NCI-H187 (cell line): ENCODE results near the gene TESK1.
"Not testable (repeated sequence)": the region's sequence is repeated elsewhere in the genome, so short reads cannot be mapped to it uniquely, and the experiment has no call there.

Source experiments
- DNase-seq, 2 experiments: peaks; one replicate each; lab custom pipeline; 2025; lab: John Stamatoyannopoulos, UW

The TESK1 gene

DNA sequence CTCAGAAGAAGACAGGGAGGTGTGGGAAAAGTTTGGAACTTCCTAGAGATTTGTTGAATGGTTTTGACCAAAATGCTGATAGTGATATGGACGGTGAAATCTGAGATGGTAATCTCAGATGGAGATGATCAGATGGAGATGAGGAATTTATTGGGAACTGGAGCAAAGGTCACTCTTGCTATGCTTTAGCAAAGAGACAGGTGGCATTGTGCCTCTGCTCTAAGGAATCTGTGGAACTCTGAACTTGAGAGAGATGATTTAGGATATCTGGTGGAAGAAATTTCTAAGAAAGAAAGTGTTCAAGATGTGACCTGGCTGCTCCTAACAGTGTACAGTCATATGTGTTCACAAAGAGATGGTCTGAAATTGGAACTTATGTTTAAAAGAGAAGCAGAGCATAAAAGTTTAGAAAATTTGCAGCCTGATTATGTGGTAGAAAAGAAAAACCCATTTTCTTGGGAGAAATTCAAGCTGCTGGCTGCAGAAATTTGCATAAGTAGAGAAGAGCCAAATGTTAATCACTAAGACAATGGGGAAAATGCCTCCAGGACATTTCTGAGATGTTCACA, 25.3 kb upstream of the TESK1 start:
- not testable (repeated sequence) for DNase-seq

DNA sequence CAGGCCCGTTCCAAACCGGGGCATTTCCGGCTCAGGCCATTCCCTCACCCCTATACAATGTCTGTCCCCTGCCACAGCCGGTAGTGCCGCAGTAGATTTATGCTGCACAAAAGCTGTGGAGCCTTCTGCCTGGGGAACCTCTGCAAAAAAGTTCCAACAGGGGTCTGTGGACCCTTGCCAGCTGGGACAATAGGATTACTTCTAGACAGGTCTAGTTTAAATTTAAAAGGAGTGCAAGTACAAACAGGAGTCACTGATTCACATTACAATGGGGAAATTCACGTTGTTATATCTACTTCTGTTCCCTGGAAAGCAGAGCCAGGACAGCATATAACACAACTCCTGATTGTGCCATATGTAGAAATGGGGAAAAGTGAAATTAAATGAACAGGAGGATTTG, 21.5 kb upstream of the TESK1 start:
- DNase-seq, result not testable (repeated sequence)

DNA sequence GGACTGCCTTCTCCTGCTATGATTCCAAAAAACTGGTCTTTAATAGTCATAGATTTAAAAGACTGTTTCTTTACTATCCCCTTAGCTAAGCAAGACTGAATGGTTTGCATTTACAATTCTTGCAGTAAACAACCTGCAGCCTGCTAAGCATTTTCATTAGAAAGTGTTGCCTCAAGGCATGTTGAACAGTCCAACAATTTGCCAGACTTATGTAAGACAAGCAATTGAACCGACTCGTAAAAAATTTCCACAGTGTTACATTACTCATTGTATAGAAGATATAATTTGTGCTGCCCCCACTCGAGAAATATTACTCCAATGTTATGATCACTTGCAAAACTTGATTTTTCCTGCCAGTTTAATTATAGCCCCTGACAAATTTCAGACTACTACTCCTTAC, 20.4 kb upstream of the TESK1 start:
- DNase-seq, result not testable (repeated sequence)

DNA sequence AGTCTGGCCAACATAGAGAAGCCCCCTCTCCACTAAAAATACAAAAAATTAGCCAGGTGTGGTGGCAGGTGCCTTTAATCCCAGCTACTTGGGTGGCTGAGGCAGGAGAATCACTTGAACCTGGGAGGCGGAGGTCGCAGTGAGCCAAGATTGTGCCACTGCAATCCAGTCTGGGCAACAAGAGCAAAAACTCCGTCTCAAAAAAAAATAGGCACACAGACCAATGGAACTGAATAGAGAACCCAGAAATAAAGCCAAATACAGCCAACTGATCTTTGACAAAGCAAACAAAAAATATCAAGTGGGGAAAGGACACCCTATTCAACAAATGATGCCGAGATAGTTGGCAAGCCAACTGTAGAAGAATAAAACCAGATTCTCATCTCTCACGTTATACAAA, 16.6 kb upstream of the TESK1 start:
- DNase-seq, result not testable (repeated sequence)

DNA sequence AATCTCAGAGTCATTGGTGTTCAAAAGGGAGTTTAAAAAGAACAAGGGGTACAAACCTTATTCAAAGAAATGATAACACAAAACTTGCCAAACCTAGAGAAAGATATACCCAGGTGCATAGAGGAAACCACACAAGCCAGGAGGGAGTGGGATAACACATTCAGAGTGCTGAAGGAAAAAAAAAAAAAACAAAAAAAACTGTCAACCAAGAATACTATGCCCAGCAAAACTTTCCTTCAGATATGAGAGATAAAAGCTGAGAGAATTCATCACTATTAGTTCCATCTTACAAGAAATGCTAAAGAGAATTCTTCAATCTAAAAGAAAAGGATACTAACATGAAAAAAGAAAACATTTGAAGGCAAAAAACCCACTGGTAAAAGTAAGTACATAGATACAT, 11.5 kb upstream of the TESK1 start:
- DNase-seq, result no peak

DNA sequence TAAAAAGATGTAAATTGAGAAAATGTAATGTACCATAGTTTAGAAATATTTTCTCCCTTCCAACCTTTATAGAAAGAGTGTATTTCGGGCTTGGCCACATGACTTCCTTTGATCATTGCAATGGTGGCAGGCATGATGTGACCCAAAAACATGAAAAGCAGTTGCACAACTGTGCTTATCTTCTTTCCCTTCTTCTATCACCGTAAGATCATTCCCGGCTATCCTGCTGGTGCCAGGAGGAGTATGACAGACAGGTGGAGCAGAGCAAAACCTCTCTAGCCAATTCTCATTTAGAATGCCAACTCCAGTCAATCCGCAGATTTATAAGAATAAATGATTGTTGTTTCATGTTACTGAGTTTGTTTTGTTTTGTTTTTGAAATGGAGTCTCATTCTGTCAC, 10.6 kb upstream of the TESK1 start:
- no peak for DNase-seq

DNA sequence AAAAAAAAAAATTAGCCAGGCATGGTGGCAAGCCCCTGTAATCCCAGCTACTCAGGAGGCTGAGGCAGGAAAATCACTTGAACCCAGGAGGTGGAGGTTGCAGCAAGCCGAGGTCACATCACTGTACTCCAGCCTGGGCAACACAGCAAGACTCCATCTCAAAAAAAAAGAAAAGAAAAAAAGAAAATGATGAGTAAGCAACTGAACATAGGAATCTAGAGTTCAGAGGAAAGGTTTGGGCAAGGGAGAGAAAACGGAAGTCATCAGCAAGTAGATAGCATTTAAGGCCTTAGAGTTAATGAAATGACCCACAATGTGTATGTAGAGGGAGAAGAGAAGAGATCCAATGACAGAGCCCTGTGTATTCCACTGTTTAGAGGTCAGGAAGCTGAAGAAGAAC, 8.2 kb upstream of the TESK1 start:
- not testable (repeated sequence) for DNase-seq

DNA sequence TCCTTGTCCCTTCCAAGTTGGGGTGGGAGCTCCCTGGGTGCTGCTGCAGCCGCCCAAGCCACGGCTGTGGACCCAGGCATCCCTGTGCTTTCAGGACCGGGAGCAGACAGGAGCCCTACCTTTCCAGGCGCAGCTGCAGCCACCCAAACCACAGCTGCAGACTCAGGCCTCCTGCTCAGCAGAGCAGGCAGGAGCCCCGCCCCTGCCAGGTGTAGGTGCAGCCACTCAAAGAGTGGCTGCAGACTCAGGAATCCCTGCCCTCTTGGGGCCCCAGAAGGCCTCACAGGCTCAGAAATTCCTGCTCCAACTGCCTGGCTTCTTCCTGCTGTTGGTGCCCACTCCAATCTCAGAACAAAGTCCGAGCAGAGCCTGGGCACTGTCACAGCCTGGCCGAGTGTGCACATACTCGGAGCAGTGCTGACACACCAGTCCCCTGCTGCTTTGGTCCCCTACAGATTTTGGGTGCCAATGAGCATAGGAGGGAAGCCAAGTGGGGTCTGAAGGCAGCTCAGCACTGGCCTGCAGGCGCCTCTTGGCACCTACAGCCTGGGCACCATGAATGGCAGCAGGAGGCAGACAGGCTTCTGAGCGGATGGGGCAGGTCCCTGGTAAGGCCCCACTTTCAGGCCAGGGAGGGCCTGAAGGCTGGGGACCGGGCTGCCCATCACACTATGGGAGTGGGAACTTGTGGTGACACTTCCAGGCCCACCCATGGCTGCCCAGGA, 6.0 kb upstream of the TESK1 start:
- no peak for DNase-seq

DNA sequence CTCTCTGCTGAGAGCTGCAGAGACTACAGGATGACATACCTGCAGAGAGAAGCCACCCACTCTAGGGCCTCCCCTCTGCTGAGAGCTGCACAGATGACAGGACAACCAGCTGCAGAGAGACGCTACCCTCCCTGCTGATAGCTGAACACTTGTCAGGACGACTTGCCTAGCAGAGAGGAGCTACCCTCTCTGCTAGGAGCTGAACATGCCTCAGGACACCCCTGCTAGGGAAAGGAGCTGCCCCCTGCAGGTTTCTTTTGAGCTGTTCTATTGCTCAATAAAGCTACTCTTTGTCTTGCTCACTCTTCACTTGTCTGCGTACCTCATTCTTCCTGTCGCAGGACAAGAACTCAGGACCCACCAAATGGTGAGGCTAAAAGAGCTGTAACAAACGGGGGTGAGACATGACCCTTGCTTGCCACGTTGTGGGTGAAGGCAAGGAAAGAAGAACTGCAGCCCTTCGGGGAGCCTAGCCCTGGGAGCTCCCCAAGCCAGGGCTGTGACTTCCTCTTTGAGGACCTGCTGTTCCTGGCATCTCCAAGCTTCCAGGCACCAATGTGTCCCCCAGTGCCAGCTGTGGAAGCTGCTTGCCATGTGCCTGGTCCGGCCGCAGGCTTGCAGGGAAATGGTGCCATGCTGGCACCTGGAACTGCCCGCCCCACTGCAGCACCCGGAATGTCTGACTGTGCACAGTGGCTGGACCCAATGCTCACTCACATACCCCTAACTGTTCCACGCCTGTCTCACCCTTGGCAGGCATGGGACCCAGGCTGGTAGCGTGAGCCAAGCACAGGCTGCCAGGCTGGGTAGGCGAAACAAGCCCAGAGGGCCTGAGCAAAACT, 5.1 kb upstream of the TESK1 start:
- DNase-seq, result no peak

DNA sequence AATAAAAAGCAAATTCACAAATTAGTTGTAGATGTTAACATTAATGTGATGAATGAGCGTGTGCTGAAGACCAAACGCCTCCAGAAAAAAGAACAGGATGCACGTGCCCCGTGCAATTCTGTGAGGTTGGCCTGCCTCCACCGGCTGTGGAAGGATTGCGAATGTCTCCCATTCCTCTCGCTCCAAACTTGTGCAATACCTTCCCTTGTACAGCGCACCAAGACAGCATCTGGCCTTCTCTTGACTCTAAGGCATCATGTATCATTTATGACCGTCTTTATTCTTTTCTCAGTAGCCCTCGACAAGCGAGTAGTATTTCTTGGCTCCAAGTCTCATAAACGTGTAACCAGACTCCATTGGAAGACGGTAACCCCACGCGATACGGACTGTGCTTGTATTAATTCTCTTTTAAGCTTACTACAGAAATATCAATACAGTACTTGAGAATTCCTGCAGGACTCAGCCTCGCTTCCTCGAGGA, 1.5 kb upstream of the TESK1 start:
- DNase-seq, result no peak

DNA sequence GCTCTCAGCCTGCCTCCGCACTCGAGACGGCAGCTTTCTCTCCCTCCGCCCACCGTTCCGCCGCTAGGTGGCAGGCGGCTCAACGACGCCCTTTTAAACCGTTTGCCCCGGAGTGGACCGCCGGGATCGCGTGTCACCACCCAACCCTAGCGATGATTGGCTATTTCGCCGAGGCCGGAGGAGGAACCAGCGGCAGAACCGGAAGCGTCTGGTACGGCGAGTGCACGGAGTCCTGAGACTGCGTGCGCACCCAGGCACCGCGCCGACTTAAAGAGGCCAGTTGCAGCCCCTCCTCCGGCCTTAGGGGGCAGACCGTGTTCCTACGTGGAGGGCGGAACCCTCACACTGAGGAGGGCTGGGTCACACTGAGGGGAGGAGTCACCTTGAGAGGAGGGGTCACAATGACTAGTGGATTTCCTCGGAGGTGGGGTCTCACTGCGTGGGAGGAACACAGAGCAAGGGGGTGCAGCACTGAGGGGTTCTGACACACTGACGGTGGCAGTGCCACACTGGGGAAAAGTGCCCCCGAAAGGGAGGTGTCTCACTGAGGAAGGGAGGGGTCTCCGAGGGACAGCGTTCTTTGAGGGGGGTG, 980 bp upstream of the TESK1 start:
- DNase-seq, result peak; percentile 93 to 94

DNA sequence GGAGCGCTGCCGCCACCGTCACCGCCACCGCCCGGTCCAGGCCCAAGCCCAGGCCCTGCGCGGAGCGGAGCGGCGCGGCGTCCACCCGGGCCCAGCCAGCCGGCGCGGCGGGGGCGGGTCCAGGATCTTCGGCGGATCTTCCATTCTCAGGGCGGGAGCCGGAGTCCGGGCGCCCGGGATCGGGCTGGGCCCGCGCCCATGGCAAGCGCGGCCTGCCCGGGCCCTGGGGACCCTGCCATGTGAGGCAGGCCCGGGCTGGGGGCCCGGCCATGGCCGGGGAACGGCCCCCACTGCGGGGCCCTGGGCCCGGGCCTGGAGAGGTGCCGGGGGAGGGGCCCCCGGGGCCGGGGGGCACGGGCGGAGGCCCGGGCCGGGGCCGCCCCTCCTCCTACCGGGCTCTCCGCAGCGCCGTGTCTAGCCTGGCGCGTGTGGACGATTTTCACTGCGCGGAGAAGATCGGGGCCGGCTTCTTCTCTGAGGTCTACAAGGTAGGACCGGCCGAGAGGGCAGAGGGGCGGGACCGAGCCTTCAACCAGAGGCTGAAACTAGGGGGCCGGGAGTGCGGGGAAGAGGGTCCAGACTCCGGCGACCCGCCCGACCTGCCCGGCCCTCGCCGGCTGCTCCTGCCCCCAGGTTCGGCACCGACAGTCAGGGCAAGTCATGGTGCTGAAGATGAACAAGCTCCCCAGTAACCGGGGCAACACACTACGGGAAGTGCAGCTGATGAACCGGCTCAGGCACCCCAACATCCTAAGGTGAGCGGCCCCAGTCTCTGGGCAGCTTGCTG, 482 bp downstream of the TESK1 start:
- no peak for DNase-seq

DNA sequence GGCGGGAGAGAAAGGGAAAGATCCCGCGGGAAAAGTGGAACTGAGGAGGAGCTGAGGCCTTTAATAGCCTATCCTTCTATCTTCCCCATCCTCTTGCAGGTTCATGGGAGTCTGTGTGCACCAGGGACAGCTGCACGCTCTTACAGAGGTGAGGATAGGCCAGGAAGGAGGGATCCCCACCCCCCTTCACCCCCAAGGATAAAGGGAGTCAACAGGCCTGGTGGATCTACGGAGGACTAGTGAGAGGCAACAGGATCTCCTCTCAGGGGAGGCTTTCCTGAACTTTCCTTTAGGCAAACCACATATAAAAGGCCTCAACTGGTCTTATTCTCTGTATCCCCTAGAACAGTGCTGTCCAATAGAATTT, 1.1 kb downstream of the TESK1 start:
- DNase-seq, result no peak

DNA sequence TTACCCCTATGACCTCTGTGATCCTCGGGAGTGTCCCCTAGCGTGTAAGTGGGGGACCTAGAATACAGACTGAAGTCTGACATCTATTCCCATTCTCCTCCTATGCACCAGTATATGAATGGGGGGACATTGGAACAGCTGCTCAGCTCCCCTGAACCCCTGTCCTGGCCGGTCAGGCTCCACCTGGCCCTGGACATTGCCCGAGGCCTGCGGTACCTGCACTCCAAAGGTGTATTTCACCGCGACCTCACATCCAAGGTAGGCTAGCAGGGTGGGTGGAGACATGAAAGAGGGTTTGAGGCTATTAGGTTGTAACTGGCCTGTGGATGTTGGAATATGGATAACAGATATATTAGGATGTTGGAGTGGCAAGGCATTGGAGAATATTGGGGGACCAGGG, 1.7 kb downstream of the TESK1 start:
- no peak for DNase-seq

DNA sequence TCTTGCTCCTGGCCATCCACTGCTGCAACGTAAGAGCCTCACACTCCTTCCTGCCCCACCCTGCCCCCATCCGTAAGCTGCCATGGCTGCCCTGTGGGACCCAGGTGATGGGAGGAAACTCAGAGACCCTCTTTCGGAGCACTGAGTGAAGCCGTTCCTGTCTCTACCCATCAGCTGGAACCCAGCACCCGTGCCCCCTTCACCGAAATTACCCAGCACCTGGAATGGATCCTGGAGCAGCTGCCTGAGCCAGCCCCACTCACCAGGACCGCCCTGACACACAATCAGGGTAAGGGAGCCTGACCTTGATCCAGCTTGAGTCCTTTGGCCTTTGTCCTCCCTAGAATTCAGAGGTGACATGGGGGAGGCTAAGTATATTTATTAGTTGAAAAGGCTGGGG, 3.2 kb downstream of the TESK1 start:
- no peak for DNase-seq

DNA sequence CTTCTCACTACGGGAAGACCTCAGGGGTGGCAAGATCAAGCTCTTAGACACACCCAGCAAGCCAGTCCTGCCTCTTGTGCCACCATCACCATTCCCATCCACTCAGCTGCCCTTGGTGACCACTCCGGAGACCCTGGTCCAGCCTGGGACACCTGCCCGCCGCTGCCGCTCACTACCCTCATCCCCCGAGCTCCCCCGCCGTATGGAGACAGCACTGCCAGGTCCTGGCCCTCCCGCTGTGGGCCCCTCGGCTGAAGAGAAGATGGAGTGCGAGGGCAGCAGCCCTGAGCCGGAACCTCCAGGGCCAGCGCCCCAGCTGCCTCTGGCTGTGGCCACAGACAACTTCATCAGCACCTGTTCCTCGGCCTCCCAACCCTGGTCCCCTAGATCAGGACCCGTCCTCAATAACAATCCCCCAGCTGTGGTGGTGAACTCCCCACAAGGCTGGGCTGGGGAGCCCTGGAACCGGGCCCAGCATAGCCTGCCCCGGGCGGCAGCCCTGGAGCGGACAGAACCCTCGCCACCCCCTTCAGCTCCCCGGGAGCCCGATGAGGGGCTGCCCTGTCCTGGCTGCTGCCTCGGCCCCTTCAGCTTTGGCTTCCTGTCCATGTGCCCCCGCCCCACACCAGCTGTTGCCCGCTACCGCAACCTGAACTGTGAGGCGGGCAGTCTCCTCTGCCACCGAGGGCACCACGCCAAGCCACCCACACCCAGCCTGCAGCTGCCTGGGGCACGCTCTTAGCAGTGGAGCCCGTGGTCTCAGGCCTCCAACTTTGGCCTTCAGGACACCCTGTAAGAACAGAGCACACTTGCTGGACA, 4.1 kb downstream of the TESK1 start:
- DNase-seq, result no peak

DNA sequence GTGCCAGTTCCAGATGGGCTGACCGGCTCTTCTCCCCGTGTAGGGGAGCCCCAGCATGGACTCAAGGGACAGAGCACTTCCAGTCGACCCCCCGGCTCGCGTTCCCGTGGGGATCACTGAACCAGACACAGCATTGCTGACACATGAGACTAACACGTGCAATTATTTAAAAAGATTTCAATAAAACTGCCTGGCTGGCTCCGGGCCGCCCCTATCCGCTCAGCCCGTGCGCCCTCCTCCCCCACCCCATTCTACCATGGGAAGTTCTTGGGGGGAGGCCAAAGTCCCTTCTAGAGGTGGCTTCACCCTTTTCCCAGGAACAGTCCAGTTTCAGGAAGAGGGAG, 4.7 kb downstream of the TESK1 start:
- no peak for DNase-seq

DNA sequence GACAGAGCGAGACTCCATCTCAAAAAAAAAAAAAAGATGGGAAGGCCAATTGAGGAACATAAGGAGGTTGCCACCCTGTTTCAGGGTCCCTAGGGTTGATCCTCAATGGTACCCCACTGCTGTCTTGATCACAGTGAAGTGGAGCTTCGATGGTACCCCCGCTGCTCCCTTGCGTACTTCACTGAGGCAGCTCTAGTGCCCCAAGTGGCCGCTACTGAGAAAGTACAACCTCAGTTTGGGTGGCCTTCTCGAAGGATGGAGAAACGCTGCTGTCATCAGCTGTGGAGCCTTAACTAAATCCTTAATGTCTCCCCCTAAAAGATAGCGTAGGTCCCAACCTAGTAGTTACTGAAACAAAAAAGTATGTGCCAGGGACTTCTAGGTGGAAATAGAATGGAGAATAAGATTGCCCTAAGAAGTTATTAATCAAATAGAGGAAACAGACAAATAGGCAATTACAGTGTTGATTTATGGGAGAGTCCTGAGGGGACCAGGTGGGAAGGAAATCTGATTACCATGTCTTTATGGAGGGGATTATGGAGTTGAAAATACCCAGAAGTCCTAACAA, 6.3 kb downstream of the TESK1 start:
- DNase-seq, result no peak

DNA sequence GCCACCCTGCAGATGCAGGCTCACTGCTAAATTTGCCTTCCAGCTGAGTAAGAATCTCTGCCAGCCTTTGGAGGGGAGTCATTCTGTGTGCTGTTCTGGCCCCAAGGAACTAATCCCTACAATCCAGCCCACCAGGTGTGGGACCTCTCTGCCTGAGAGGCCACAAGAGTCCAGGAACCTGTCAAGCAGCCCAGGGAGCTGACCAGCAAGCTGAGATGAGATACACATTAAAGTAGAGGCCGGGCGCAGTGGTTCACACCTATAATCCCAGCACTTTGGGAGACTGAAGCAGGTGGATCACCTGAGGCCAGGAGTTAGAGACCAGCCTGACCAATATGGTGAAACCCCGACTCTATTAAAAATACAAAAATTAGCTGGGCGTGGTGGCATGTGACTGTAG, 7.0 kb downstream of the TESK1 start:
- DNase-seq, result not testable (repeated sequence)

DNA sequence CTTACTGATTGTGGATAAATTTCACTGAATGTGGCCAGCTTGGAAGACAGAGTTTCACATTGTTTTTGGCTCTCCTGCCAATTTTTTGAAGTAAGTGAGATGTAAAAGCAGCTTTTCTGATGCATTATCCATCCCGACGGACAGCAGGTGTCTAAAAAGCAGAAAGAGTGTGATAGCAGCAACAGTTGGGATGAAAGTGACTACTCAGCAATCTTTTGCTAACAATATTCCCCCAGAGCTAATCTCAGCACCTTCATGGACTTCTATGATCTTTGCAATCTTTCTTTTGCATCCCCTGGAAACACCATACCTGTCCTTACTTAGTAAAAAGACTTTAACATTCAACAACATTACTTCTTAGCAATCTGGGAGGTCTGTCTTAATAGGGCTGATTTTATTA, 7.8 kb downstream of the TESK1 start:
- no peak for DNase-seq
